ENCODE results near the gene STYXL2.

STYXL2 gene

GRCh38 chr1:167093846-167094516, at the start of gene STYXL2:
Gene STYXL2 (plus strand): TSS chr1:167094075. CDS start chr1:167094850, 775 bp downstream.
- no peak for DNase-seq

- no peak for DNase-seq
These were observed 42.0 kb upstream of the STYXL2 start for GRCh38 chr1:167051907-167052306.

GRCh38 chr1:167052389-167052788, 41.5 kb upstream of the STYXL2 start:
- no peak for DNase-seq

- no peak for DNase-seq
These were observed 39.3 kb upstream of the STYXL2 start for GRCh38 chr1:167054531-167054930.

- DNase-seq: no peak
These were observed 38.8 kb upstream of the STYXL2 start for GRCh38 chr1:167054946-167055630.

GRCh38 chr1:167056529-167057231, 37.2 kb upstream of the STYXL2 start:
- no peak for DNase-seq

- no peak for DNase-seq
These were observed 36.6 kb upstream of the STYXL2 start for GRCh38 chr1:167057241-167057688.

GRCh38 chr1:167059045-167059808, 34.6 kb upstream of the STYXL2 start:
- peak; percentile 65 to 71 for DNase-seq

- DNase-seq: no peak
These were observed 34.1 kb upstream of the STYXL2 start for GRCh38 chr1:167059809-167060107.

GRCh38 chr1:167060141-167061072, 33.5 kb upstream of the STYXL2 start:
- no peak for DNase-seq

- no peak for DNase-seq
These were observed 32.8 kb upstream of the STYXL2 start for GRCh38 chr1:167061073-167061464.

- no peak for DNase-seq
These were observed 29.3 kb upstream of the STYXL2 start for GRCh38 chr1:167064621-167065020.

- DNase-seq: no peak
These were observed 28.4 kb upstream of the STYXL2 start for GRCh38 chr1:167065471-167065870.

GRCh38 chr1:167066333-167067122, 27.3 kb upstream of the STYXL2 start:
- peak; percentile 72 to 75 for DNase-seq

- no peak for DNase-seq
These were observed 26.0 kb upstream of the STYXL2 start for GRCh38 chr1:167067904-167068303.

GRCh38 chr1:167068761-167069160, 25.1 kb upstream of the STYXL2 start:
- no peak for DNase-seq

GRCh38 chr1:167071286-167071685, 22.6 kb upstream of the STYXL2 start:
- DNase-seq: no peak

GRCh38 chr1:167076136-167076710, 17.7 kb upstream of the STYXL2 start:
- DNase-seq: no peak

GRCh38 chr1:167077128-167077867, 16.6 kb upstream of the STYXL2 start:
- DNase-seq: no peak

GRCh38 chr1:167077868-167078210, 16.0 kb upstream of the STYXL2 start:
- no peak for DNase-seq
